ENCODE measurements around the gene REEP6.

- TF ChIP-seq, protein P1, sequence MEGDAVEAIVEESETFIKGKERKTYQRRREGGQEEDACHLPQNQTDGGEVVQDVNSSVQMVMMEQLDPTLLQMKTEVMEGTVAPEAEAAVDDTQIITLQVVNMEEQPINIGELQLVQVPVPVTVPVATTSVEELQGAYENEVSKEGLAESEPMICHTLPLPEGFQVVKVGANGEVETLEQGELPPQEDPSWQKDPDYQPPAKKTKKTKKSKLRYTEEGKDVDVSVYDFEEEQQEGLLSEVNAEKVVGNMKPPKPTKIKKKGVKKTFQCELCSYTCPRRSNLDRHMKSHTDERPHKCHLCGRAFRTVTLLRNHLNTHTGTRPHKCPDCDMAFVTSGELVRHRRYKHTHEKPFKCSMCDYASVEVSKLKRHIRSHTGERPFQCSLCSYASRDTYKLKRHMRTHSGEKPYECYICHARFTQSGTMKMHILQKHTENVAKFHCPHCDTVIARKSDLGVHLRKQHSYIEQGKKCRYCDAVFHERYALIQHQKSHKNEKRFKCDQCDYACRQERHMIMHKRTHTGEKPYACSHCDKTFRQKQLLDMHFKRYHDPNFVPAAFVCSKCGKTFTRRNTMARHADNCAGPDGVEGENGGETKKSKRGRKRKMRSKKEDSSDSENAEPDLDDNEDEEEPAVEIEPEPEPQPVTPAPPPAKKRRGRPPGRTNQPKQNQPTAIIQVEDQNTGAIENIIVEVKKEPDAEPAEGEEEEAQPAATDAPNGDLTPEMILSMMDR (IDR thresholded peaks at IDR 0.05), result no peak
- no peak for TF ChIP-seq POLR2A (IDR thresholded peaks at IDR 0.05)
Measured at GRCh38 chr19:1503925-1504773, 13.2 kb downstream of the REEP6 start.
